HEK293T (cell line): ENCODE data around the gene LIPE.

ENCODE experiments used
- ARNT ChIP-seq: fragments of 450-650 bp; IDR thresholded peaks from 2 replicates; pipeline ENCODE4 v1.6.1; 2017; ENCODE audit warnings: mild to moderate bottlenecking
- BHLHE40 ChIP-seq: fragments of 450-650 bp; IDR thresholded peaks from 2 replicates; pipeline ENCODE4 v1.6.1; 2016; ENCODE audit warnings: mild to moderate bottlenecking, moderate library complexity, borderline replicate concordance
- CTBP1 ChIP-seq: fragments of 450-650 bp; IDR thresholded peaks from 2 replicates; pipeline ENCODE4 v1.6.1; 2016; ENCODE audit warnings: borderline replicate concordance
- FOXA1 ChIP-seq: fragments of 450-650 bp; IDR thresholded peaks from 2 replicates; pipeline ENCODE4 v1.6.1; 2016; ENCODE audit warnings: mild to moderate bottlenecking
- FOXK2 ChIP-seq: fragments of 450-650 bp; IDR thresholded peaks from 2 replicates; pipeline ENCODE4 v1.6.1; 2016; ENCODE audit warnings: mild to moderate bottlenecking
- FOXM1 ChIP-seq: fragments of 450-650 bp; IDR thresholded peaks from 2 replicates; pipeline ENCODE4 v1.6.1; 2017; ENCODE audit warnings: mild to moderate bottlenecking, borderline replicate concordance
- HDGF ChIP-seq: fragments of 450-650 bp; IDR thresholded peaks from 2 replicates; pipeline ENCODE4 v1.6.1; 2017; ENCODE audit warnings: antibody characterized with exemption, borderline replicate concordance
- L3MBTL2 ChIP-seq: fragments of 450-650 bp; conservative IDR thresholded peaks from 2 replicates; pipeline ENCODE4 v1.6.1; 2016; ENCODE audit warnings: mild to moderate bottlenecking
- SP1 ChIP-seq: fragments of 450-650 bp; IDR thresholded peaks from 2 replicates; pipeline ENCODE4 v1.6.1; 2017
- SUZ12 ChIP-seq: fragments of 450-650 bp; IDR thresholded peaks from 2 replicates; pipeline ENCODE4 v1.6.1; 2016; ENCODE audit warnings: mild to moderate bottlenecking
- TARDBP ChIP-seq: fragments of 450-650 bp; IDR thresholded peaks from 2 replicates; pipeline ENCODE4 v1.6.1; 2016
- ZNF384 ChIP-seq: fragments of 450-650 bp; IDR thresholded peaks from 2 replicates; pipeline ENCODE4 v1.6.1; 2016

GRCh38 chr19:42357290-42357689, 69.9 kb downstream of the LIPE start:
- TF ChIP-seq HDGF, result no peak
- TF ChIP-seq FOXK2, result no peak
- TF ChIP-seq L3MBTL2, result no peak
- no peak for TF ChIP-seq ZNF384
- no peak for TF ChIP-seq FOXA1
- no peak for TF ChIP-seq ARNT
- no peak for TF ChIP-seq CTBP1
- TF ChIP-seq FOXM1, result no peak
- TF ChIP-seq SP1, result no peak
- TF ChIP-seq BHLHE40, result no peak
- no peak for TF ChIP-seq SUZ12
- no peak for TF ChIP-seq TARDBP
